Posterior vena cava (tissue), 2 donors: ENCODE results near the gene TBC1D2. TPM values are rescaled to one million over a fixed set of nuclear protein-coding genes. Genes with fewer than 3 reads are reported as not detected.
A peak's percentile ranks its signal among the peaks of the same experiment; 100 is the strongest.

Experiments
- DNase-seq: peaks from one replicate; pipeline ENCODE4 v3.0.0-alpha.2; 2020; ENCODE audit warnings: low spot score
- intact Hi-C, 2 donors: fragments of 100-400 bp; cut with DNase I; formaldehyde crosslinking; loops; one replicate each; pipeline versions ENCODE4 v1.14.1 to v1.14.2; 2022 to 2023
- total RNA-seq, 2 donors: library from RNA; stranded (reverse); fragmentation: NEBNext Ultra II Directional; extraction: Animal tissue kit (Norgen Biotek cat#: 25700); gene quantifications; one replicate each; pipeline ENCODE4 v1.2.1, GENCODE V29; 2021
- donor health status: DM: yes; HTN: yes; CAD: no.
- donor health status: DM: yes; HTN: yes; CAD: no.

The TBC1D2 gene
- total RNA-seq, 2 donors from 2014 or later = 6.9 to 10.5 TPM

DNA sequence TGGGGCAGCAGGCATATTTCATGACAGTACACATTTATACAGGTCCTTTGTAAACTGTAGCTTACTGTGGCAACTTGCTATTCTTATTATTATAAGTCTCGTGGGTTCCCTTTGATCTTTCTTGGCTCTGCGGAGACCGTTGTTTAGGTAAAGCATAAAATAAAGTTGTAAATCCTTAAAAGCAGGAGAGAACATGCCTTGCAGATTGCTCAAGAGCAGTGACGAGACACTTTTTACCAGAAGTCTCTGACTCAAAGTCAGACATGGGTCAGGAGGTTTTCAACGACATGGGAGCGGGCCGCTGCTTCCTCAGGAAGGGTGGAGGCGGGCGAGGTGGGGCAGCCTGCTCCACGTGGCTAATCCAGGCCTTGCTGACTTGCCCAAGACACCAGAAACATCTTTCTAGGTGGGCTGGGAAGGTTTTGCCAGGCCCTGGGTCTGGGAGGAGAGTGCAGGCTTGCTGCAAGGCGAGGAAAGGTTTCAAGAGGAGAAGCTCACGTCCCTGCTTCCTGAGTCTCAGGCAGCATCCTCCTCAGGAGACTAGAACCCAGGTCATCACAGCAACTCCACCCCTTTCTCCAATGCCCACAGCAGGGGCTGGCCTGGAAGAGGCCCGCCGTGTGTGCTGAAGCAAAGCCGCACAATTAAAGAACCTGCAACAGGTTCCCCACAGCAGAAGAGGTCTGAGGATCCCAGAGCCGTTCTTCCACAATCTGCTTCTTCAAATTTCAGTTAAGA is 6.5 kb downstream of the TBC1D2 start:
- intact Hi-C loops = no loop called here
- peak; percentile 91 for DNase-seq

DNA sequence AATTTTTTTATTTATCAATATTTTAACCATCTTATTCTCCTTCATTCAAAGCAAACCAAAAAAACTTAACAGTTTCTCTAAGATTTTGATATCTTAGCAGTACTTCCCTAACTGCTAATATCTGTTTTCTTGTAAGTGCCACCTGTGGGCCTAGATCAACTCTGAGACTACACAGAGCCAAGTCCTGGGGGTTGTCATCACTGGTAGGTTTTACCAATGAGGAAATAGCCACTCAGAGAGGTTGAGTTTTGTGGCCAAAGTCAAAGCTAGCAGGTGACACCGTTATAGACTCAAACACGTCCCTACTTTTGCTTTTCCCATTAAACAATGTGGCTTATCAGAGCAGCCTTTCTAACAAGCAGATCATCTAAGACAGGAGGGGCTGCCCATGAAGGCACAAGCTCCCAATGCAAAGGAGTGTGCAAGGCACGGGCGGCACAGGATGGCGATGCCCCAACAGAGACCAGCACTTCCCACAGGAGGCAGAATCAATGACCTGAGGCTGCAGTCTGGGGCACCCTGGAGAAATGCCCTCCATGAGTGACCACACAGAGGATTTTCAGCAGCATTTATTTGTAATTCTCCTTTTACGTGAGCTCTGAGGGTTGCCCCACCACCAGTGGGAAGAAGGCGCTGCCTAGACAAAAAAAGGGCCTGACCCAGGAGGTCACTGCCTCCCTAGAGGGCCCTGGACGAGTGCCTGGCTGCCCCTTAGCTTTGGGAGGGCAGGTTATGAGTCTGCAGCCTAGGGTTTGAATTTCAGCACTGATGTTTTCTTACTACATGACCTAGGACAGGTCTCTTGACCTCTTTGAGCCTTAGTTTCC is 7.4 kb downstream of the TBC1D2 start:
- intact Hi-C loops = no loop called here
- no peak for DNase-seq

DNA sequence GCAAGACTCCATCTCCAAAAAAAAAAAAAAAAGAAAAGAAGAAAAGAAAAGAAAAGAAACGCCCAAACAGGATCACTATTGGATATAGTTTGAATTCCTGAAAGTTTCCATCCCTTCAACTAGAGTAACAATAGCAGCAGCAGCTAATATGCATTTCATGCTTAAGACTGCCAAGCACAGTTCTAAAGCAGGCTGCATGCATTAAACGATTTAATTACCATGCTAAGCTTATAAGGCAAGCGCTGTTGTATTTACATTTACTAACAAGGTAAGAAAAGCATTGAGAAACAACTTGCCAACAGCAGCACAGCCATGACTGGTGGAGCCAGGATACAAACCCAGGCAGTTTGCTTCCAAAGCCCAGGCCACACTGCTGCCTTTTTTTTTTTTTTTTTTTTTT is 13.0 kb downstream of the TBC1D2 start:
- intact Hi-C loops = no loop called here

DNA sequence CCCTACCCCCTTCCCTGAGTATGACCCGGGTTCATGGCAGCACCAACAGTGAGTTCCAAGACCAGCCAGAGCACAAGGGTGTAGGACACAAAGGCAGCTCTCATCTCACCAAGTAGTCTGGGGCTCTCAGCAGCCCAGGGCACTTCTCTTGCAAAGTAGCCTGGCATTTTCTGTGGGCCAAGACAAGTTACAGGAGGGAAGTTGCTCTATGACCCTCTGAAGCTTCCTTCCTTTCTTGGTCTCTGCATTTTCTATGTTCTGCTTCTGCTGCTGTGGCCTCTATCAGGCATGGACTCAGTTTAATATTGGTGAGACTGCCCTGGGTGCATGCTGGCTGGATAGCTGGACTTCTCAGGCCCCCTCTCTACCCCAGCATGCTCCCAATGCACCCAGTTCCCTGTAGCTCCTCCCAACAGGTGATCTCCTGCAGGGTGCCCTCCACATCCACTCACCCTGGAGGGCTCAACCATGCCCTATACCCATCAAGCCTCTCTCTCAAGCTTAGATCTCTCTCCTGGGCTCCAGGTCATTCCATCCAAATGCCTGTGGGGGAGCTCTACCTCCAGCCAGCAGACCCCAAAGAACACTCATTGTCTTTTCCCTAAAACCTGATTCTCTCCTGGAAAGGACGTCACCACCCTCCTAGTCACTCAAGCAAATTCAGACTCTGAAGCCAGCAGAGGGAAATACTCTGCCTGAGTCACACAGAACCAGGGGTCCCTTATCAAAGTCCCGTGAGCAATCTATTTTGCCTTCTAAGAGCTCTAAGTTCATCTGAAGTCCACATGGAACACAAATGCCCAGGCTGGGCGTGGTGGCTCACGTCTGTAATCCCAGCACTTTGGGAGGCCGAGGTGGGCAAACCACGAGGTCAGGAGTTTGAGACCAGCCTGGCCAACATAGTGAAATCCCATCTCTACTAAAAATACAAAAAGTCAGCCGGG is 13.8 kb downstream of the TBC1D2 start:
- intact Hi-C loops = no loop called here
- no peak for DNase-seq

More for the DNA sequence above, 13.0 kb downstream of the TBC1D2 start:
- no peak for DNase-seq

DNA sequence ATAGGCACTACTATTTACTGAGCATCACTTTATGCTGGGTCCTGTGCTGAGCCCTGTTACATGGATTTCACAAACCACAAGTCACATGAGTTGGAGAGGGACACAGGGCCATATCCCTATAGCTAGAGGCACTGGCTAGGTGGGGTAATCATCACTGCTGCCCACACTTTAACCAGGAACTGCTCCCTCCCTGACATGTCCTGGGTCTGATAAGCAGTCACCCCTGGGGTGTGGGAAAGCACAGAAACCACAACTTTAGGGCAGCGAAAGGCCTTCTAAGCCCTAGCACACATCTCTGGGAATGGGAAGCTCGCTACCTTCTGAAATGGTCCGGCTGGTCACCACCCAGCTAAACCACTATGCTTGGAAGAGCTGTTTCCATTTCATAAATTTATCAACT is 15.0 kb downstream of the TBC1D2 start:
- no peak for DNase-seq
- intact Hi-C loops = no loop called here

DNA sequence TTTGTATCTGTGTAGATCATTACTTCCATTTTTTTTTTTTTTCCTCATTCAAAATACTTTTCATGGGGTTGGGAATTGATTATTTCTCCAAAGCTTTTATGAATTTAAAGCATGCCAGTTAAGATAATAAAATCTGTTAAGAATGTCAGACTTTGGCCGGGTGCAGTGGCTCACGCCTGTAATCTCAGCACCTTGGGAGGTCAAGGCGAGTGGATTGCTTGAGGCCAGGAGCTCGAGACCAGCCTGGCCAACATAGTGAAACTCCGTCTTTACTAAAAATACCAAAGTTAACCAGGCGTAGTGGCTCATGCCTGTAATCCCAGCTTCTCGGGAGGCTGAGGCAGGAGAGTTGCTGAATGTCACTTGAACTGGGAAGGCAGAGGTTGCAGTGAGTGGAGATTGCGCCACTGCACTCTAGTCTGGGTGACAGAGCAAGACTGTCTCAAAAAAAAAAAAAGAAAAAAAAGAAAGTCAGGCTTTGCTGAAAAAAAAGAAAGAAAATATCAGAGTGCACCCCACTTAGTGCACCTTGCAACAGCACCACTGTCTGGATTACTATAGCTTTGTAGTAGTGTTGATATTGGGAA is 18.5 kb downstream of the TBC1D2 start:
- DNase-seq = peak; percentile 20
- intact Hi-C loops = no loop called here

DNA sequence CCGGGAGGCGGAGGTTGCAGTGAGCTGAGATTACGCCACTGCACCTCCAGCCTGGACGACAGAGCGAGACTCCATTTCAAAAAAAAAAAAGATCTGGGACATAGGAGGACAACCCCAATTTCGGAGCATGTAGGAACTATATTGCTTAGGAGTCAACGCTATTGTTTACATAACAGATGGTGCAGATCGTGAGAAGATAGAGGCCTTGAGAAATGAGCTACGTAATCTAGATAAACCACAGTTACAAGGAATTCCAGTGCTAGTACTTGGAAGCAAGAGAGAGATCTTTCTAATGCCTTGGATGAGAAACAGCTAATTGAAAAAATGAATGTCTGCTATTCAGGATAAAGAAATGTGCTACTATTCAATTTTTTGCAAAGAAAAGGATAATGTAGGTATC is 20.3 kb downstream of the TBC1D2 start:
- intact Hi-C loops = no loop called here
- no peak for DNase-seq

DNA sequence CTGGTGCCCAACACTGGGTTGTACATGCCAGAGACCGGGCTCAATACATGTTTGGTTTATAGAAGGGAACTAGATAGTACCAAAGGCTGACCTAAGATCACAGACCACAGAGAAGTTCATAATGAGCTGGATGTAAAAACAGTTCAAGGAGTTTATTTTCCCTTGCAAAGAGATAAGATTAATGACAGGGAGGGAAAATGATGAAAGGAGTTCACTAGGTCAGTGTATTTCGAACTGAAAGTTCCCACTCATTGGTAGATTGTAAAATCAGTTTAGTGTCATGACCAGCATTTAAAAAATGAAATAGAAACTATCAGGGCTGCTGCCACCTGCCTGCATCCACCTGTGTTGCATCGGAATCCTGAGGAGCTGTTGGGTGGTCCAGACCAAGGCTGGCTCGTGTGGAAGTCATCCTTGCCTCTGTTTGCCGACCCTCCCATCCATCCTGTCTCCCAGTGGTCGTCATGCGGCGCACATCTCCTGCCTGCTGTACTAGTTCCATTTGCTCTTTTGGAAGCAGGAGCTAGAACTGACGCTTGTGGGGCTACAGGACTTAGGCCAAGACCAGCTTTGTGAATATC is 21.1 kb downstream of the TBC1D2 start:
- intact Hi-C loops = no loop called here
- peak; percentile 60 for DNase-seq

DNA sequence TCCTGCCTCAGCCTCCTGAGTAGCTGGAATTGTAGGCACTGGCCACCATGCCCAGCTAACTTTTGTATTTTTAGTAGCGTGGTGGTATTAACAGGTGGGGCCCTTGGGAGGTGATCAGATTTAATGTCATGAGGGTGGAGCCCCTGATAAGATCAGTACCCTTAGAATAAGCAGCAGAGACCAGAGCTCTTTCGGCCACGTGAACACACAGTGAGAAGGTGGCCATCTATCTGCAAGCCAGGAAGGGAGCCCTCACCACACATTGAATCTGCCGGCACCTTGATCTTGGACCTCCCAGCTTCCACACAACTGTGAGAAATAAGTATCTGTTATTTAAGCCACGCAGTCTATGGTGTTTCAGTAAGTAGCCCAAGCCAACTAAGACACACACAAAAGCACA is 22.5 kb downstream of the TBC1D2 start:
- peak; percentile 50 for DNase-seq
- intact Hi-C loops = no loop called here

DNA sequence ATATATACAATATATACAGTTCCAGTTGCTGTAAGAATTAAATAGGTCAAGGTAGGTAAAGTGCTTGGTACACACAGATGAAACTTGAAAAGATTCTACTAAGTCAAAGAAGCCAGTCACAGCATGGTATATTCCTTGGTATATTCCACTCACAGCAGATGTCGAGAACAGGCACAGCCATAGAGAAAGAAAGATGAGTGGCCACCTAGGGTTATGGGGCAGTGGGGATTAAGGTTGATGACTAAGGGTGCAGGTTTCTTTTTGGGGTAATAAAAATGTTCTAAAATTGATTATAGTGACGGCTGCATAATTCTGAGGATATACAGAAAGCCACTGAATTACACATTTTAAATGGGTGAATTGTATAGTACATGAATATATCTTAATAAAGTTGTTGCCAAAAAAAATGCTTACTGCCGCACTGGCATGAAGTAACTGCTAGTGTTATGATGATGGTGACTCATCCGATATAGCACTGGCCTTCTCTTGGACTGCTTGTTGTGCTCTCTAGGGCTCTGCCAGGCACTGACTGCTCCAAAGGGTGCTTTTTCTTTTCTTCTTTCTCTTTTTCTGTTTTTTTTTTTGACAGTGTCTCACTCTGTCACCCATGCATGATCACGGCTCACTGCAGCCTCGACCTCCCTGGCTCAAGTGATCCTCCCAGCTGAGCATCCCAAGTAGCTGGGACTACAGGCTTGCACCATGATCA is 23.5 kb downstream of the TBC1D2 start:
- peak; percentile 16 for DNase-seq
- intact Hi-C loops = no loop called here

DNA sequence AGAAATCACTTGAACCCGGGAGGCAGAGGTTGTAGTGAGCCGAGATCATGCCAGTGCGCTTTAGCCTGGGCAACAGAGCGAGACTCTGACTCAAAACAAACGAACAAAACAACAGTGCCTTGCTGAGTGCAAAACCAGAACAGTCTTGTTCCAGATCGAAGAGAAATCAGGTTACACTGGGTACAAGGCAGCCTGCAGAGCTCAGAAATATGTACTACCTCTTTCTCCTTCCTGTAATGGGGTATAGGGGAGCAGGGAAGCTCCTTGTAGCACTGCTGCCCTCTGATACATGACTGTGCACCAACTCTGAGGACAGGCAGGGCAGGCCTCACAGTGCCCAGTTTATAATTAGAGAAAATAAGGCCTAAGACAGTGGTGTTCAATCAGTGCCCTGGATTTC is 24.7 kb downstream of the TBC1D2 start:
- intact Hi-C loops = no loop called here
- DNase-seq = peak; percentile 13

DNA sequence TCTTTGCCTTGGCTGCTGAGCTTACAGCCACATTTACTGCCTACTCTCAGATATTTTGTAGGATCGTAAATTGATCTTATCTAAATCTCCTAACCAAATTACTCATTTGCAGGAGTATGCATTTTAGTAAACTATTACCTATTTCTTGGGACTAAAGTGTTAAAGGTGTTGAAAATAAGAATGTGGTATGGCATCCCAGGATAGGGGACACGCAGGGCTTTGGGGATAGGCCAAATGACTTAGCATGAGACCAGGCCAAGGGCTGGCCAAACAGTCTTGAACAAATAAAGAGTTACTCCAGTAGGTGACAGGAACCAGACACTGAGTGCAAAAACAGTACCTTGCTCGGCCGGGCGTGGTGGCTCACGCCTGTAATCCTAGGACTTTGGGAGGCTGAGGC is 25.1 kb downstream of the TBC1D2 start:
- intact Hi-C loops = no loop called here
- peak; percentile 42 for DNase-seq

DNA sequence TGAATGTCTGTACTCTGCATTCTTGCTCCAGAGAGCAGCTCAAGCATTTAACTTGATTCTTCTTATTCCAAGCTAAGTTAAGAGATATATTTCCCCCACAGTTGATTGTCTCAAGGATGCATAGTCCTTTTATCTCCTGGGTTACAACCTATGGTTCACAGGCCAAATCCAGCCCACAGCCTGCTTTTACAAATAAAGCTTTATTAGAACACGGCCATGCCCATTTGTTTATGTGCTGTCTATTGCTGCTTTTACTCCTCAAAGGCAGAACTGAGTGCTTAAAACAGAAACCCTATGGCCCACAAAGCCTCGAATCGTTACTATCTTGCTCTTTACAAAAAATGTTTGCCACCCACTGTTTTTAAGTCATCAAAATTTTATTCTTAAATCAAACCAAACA is 25.8 kb downstream of the TBC1D2 start:
- intact Hi-C loops = no loop called here
- DNase-seq = no peak

DNA sequence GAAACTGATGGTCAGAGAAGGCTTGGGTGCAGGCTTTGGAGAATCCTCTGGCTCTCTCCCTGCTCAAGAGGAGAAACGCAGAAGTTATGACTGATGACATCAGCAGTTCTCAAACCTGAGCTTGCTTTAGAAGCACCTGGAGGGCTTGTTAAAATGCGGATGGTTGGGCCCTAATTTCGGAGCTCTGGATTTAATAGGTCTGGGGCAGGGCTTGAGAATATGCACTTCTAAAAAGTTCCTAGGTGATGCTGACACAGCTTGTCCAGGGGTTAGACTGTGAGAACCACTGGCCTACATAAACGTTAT is 26.4 kb downstream of the TBC1D2 start:
- intact Hi-C loops = no loop called here
- DNase-seq = peak; percentile 15

DNA sequence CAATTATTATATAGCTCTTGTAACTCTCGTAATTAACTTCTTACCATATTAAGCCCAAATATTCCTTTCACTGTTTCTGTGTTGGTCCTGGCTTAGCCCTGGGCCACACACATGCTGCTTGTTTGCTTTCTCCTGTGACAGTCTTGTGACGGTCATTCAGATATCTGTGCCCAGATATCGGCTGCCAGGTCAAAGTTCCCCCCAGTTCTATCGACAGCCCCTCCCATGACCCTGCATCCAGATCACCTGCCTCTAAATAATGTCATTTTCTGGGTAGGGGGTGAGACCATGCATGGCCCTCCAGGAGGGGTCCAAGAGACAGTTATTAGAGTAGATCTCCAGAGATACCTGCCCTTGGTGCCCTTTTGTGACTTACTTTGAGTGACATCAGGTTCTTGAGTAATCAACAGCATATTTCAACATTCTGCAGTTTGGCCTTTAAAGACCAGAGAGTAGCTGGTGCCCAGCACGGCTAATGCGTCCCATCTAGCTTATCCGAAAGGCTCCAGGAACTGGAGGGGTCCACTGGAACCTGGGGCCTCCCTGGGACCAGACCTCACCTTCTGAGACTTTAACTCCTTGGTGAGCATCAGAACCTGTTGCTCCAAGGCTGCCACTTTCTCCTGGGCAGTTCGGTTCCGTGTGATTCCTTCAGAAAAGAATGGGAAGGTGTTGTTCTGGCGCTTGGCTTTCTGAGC is 26.9 kb downstream of the TBC1D2 start:
- peak; percentile 41 for DNase-seq
- intact Hi-C loops = no loop called here

DNA sequence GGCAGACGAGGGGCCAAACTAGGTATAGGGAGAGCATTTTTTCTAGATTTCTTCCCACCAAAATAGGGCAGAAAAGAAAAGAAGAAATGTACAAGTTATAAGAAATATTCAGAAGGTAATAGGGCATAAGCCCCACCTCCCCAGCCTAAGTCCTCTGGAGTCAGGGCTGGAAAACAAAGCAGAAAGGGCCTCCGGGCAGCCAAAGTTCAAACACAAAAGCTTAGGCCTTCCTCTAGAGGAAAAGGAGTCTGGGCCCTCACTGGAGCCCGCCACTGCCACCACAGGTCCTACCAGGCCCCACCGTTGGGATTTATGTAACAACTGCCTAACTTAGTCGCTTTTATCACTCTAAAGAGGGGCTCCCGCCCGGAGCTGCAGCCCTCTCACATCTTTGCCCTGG is 27.6 kb downstream of the TBC1D2 start:
- intact Hi-C loops = no loop called here
- peak; percentile 34 for DNase-seq

DNA sequence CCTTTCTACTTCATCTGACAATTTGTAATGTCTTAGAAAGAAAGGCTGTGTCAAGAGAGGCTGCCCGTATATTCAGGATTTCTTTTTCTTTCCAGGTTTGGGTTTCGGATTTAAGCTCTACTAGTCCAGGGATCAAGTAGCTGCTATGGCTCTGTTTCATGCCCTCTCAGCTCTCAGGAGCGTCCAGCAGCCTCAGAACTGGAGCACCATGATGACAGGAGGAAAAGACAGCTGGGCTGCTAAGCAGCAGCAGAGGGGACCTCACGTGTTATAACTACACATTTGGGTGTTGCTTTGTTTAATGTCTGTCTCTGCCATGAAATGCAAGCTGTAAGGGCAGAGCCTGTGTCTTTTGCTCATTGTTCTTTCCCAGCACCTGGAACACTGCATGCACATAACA is 28.5 kb downstream of the TBC1D2 start:
- no peak for DNase-seq
- intact Hi-C loops = no loop called here

DNA sequence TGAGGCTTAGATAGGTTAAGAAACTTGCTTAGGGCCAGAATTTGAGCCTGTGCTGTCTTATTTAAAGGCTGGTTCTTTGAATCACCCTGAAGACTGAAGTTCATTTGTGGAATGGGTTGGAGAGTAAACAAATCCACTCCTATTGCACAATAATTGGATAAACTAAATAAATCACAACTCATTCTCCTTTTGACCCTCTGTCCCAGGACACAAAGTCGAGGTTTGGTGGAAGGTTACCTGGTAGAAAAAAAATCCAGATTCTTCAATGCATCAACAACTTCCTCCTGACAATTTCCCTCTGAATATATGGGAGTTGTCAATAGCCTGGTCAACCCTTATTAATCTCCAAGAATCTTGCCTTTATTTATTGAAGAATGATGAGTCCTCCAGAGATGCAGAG is 28.9 kb downstream of the TBC1D2 start:
- intact Hi-C loops = no loop called here
- DNase-seq = no peak
